GM12874 (cell line): Measurements from ENCODE around the gene IPPK.

ENCODE experiments used
- TF ChIP-seq, protein P1 (sequence below): IDR thresholded peaks from 2 replicates; pipeline ENCODE4 v1.5.1; 2011; ENCODE audit warnings: low read depth, mild to moderate bottlenecking, control low read depth, low read length, moderate library complexity; ENCODE audit not compliant: insufficient read depth

The IPPK gene

DNA sequence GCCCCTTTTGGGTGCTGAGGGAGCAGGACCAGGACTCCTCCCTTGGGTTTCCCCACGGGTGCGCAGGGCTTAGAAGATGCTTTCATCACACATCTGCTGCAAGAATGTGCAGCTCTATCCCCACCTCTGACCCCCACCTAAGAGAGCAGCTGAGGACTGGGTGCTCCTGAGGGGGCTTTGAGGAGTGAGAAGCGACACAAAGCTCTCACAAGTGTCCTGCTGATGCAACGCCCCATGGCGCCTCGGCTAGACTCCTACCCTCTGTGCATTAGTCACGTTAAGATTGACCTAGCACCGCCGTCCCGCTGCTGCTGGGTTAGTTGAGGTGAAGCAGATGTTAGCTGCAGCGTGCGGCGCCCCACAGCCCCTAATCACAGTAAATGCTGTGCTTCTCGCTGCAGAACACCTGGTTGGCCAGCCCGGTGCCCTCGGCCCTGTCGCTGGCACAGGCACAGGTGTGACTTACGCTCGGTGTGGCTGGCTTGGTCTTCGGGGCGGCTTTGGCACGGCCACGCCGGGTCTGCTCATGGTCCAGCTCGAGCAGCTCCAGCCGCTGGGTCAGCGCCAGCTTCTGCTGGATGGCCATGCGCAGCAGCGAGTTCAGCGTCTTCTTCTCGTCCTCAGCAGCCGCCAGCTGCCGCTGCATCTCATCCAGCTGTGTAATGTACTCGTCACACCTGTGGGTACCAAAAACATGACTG, 45.0 kb upstream of the IPPK start:
- TF ChIP-seq, protein P1, sequence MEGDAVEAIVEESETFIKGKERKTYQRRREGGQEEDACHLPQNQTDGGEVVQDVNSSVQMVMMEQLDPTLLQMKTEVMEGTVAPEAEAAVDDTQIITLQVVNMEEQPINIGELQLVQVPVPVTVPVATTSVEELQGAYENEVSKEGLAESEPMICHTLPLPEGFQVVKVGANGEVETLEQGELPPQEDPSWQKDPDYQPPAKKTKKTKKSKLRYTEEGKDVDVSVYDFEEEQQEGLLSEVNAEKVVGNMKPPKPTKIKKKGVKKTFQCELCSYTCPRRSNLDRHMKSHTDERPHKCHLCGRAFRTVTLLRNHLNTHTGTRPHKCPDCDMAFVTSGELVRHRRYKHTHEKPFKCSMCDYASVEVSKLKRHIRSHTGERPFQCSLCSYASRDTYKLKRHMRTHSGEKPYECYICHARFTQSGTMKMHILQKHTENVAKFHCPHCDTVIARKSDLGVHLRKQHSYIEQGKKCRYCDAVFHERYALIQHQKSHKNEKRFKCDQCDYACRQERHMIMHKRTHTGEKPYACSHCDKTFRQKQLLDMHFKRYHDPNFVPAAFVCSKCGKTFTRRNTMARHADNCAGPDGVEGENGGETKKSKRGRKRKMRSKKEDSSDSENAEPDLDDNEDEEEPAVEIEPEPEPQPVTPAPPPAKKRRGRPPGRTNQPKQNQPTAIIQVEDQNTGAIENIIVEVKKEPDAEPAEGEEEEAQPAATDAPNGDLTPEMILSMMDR: no peak

- TF ChIP-seq, protein P1: no peak
These were observed 44.1 kb upstream of the IPPK start for GRCh38 chr9:92714016-92714415.

- TF ChIP-seq, protein P1: no peak
These were observed 43.6 kb upstream of the IPPK start for GRCh38 chr9:92713528-92713927.

- TF ChIP-seq, protein P1: no peak
These were observed 42.8 kb upstream of the IPPK start for GRCh38 chr9:92712767-92713166.

GRCh38 chr9:92711844-92712243, 41.9 kb upstream of the IPPK start:
- TF ChIP-seq, protein P1: no peak

GRCh38 chr9:92711146-92711545, 41.2 kb upstream of the IPPK start:
- TF ChIP-seq, protein P1: no peak

- TF ChIP-seq, protein P1: no peak
These were observed 40.4 kb upstream of the IPPK start for GRCh38 chr9:92710368-92710767.
